T follicular helper cell (primary cell): ENCODE data around the gene NRXN3.
"Not testable (repeated sequence)": the region's sequence is repeated elsewhere in the genome, so short reads cannot be mapped to it uniquely, and the experiment has no call there.

ENCODE experiments used
- DNase-seq: peaks from one replicate; pipeline ENCODE4 v3.0.0-alpha.2; 2020; ENCODE audit warnings: low read depth

The NRXN3 gene

GRCh38 chr14:79732911-79733655, 1562.9 kb downstream of the NRXN3 start:
- DNase-seq: no peak

- no peak for DNase-seq
These were observed 1564.0 kb downstream of the NRXN3 start for GRCh38 chr14:79734151-79734550.

- no peak for DNase-seq
These were observed 1564.5 kb downstream of the NRXN3 start for GRCh38 chr14:79734656-79735055.

GRCh38 chr14:79735121-79735520, 1564.9 kb downstream of the NRXN3 start:
- no peak for DNase-seq

GRCh38 chr14:79740066-79740601, 1570.0 kb downstream of the NRXN3 start:
- no peak for DNase-seq

GRCh38 chr14:79742142-79742541, 1572.0 kb downstream of the NRXN3 start:
- DNase-seq: no peak

- DNase-seq: no peak
These were observed 1574.9 kb downstream of the NRXN3 start for GRCh38 chr14:79745046-79745445.

GRCh38 chr14:79749065-79749464, 1578.9 kb downstream of the NRXN3 start:
- DNase-seq: no peak

- no peak for DNase-seq
These were observed 1588.8 kb downstream of the NRXN3 start for GRCh38 chr14:79758985-79759384.

GRCh38 chr14:79764323-79764722, 1594.2 kb downstream of the NRXN3 start:
- no peak for DNase-seq

- no peak for DNase-seq
These were observed 1596.3 kb downstream of the NRXN3 start for GRCh38 chr14:79766511-79766910.

- no peak for DNase-seq
These were observed 1597.1 kb downstream of the NRXN3 start for GRCh38 chr14:79767251-79767650.

- DNase-seq: not testable (repeated sequence)
These were observed 1597.5 kb downstream of the NRXN3 start for GRCh38 chr14:79767721-79768120.

GRCh38 chr14:79781882-79782281, 1611.7 kb downstream of the NRXN3 start:
- DNase-seq: no peak

- DNase-seq: no peak
These were observed 1612.9 kb downstream of the NRXN3 start for GRCh38 chr14:79783041-79783440.

- DNase-seq: no peak
These were observed 1616.3 kb downstream of the NRXN3 start for GRCh38 chr14:79786522-79786921.

- no peak for DNase-seq
These were observed 1618.2 kb downstream of the NRXN3 start for GRCh38 chr14:79788346-79788745.

GRCh38 chr14:79791055-79791732, 1621.0 kb downstream of the NRXN3 start:
- DNase-seq: no peak

- DNase-seq: no peak
These were observed 1631.9 kb downstream of the NRXN3 start for GRCh38 chr14:79802093-79802492.

- no peak for DNase-seq
These were observed 1635.5 kb downstream of the NRXN3 start for GRCh38 chr14:79805636-79806035.

GRCh38 chr14:79809849-79810612, 1639.9 kb downstream of the NRXN3 start:
- DNase-seq: no peak

- no peak for DNase-seq
These were observed 1650.8 kb downstream of the NRXN3 start for GRCh38 chr14:79820866-79821535.
